Duodenal mucosa (tissue), 2 donors: ENCODE data around the gene RFC4.
A peak's percentile ranks its signal among the peaks of the same experiment; 100 is the strongest.

ENCODE experiments used
- H3K27ac ChIP-seq: one replicate; pipeline ENCODE4 v1.7.0; 2013; ENCODE audit warnings: low read depth, low read length
- H3K27me3 ChIP-seq, 2 donors: one replicate each; pipeline ENCODE4 v1.7.0; 2013; ENCODE audit warnings: low read length in 2 of 2, control low read depth in 1 of 2; ENCODE audit not compliant: insufficient read depth in 2 of 2, control insufficient read depth in 1 of 2
- H3K36me3 ChIP-seq, 2 donors: one replicate each; pipeline ENCODE4 v1.7.0; 2013; ENCODE audit warnings: low read length in 2 of 2, control low read depth in 1 of 2; ENCODE audit not compliant: insufficient read depth in 2 of 2, control insufficient read depth in 1 of 2
- H3K4me1 ChIP-seq, 2 donors: one replicate each; pipeline ENCODE4 v1.7.0; 2013; ENCODE audit warnings: low read length in 2 of 2, control low read depth in 1 of 2; ENCODE audit not compliant: insufficient read depth in 2 of 2, control insufficient read depth in 1 of 2
- H3K4me3 ChIP-seq, 2 donors: one replicate each; pipeline ENCODE4 v1.7.0; 2013; ENCODE audit warnings: low read length in 2 of 2, low read depth in 1 of 2
- H3K9ac ChIP-seq, 2 donors: one replicate each; pipeline ENCODE4 v1.7.0; 2013; ENCODE audit warnings: low read length in 2 of 2, low read depth in 1 of 2
- H3K9me3 ChIP-seq, 2 donors: one replicate each; pipeline ENCODE4 v1.7.0; 2013; ENCODE audit warnings: low read length in 2 of 2, control low read depth in 1 of 2; ENCODE audit not compliant: control insufficient read depth in 1 of 2

The RFC4 gene

GRCh38 chr3:186751480-186751879 lies 54.8 kb downstream of the RFC4 start:
- no peaks in the 10 kb centered on the region for H3K27me3 ChIP-seq
- peaks cover 0 to 4% of the 10 kb centered on the region in 2 donors for H3K4me1 ChIP-seq
- no peak overlapping the region for H3K4me3 ChIP-seq
- no peak overlapping the region for H3K9ac ChIP-seq
- H3K27ac ChIP-seq: no peak overlapping the region
- H3K36me3 ChIP-seq: no peaks in the 10 kb centered on the region
- no peaks in the 10 kb centered on the region for H3K9me3 ChIP-seq

- Histone ChIP-seq H3K27me3 (no peaks in the 10 kb centered on the region), H3K36me3 (no peaks in the 10 kb centered on the region), H3K9me3 (no peaks in the 10 kb centered on the region), H3K4me3 (no peak overlapping the region), H3K27ac (no peak overlapping the region), H3K4me1 (peaks cover 2 to 6% of the 10 kb centered on the region in 2 donors), H3K9ac (no peak overlapping the region)
These were observed 56.0 kb downstream of the RFC4 start for GRCh38 chr3:186750316-186750715.

DNA sequence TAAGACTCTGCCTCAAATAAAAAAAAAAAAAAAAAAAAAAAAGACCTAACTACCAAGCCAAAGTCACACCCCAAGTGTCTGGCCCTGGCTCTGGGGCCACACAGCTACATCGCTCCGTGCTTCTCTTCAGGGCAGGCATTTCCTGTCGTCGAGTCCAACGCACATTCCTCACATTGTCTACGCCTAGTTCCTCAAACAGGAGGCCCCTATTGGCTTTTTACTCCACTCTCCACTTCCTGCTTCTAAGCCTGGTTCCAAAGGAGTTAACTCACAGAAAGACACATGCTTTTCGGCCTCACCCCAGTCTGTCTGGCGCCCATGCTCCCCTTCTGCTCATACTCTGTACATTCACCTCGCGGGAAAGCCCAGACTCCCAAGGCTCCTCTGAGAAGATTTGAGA lies 60.3 kb downstream of the RFC4 start:
- Histone ChIP-seq H3K4me1 (peaks cover 12 to 27% of the 10 kb centered on the region in 2 donors), H3K27ac (peak overlapping the region; percentile 2), H3K4me3 (no peak overlapping the region), H3K9ac (no peak overlapping the region), H3K27me3 (no peaks in the 10 kb centered on the region), H3K9me3 (no peaks in the 10 kb centered on the region), H3K36me3 (no peaks in the 10 kb centered on the region)

- H3K4me1 ChIP-seq: peaks cover 12 to 27% of the 10 kb centered on the region in 2 donors
- no peak overlapping the region for H3K9ac ChIP-seq
- H3K27me3 ChIP-seq: no peaks in the 10 kb centered on the region
- H3K27ac ChIP-seq: no peak overlapping the region
- no peaks in the 10 kb centered on the region for H3K9me3 ChIP-seq
- H3K4me3 ChIP-seq: no peak overlapping the region
- H3K36me3 ChIP-seq: no peaks in the 10 kb centered on the region
These were observed 62.6 kb downstream of the RFC4 start for GRCh38 chr3:186743666-186744065.

GRCh38 chr3:186742618-186743380 lies 63.5 kb downstream of the RFC4 start:
- H3K27me3 ChIP-seq: no peaks in the 10 kb centered on the region
- H3K9me3 ChIP-seq: no peaks in the 10 kb centered on the region
- H3K4me1 ChIP-seq: peaks cover 12 to 27% of the 10 kb centered on the region in 2 donors
- no peak overlapping the region for H3K9ac ChIP-seq
- H3K4me3 ChIP-seq: no peak overlapping the region
- no peak overlapping the region for H3K27ac ChIP-seq
- no peaks in the 10 kb centered on the region for H3K36me3 ChIP-seq
